Gastroesophageal sphincter (tissue), 4 donors: ENCODE data around the gene LAMB4. TPM values are rescaled to one million over a fixed set of nuclear protein-coding genes. Genes with fewer than 3 reads are reported as not detected.

Experiments
- ATAC-seq: fragments of 150-250 bp; one replicate; pipeline ENCODE4 v1.9.1; 2016; ENCODE audit warnings: mild to moderate bottlenecking, moderate library complexity
- H3K27ac ChIP-seq, 4 donors: fragments of 200-600 bp; sonication (generic) in 3 of 4; 1 replicate in 3 of 4; 2 replicates in 1 of 4; pipeline ENCODE4 v1.5.1; 2016 to 2019
- H3K27me3 ChIP-seq: fragments of 200-600 bp; sonication (generic); one replicate; pipeline ENCODE4 v1.5.1; 2019
- H3K36me3 ChIP-seq, 2 donors: fragments of 200-600 bp; sonication (generic); one replicate each; pipeline ENCODE4 v1.5.1; 2019; ENCODE audit warnings: control low read depth in 1 of 2
- H3K4me1 ChIP-seq, 3 donors: fragments of 200-600 bp; sonication (generic); 1 replicate in 2 of 3; 2 replicates in 1 of 3; pipeline ENCODE4 v1.5.1; 2016 to 2019; ENCODE audit warnings: control low read depth in 2 of 3
- H3K4me3 ChIP-seq, 2 donors: fragments of 200-600 bp; sonication (generic); one replicate each; pipeline ENCODE4 v1.5.1; 2019; ENCODE audit warnings: mild to moderate bottlenecking in 1 of 2, moderate library complexity in 1 of 2
- H3K9me3 ChIP-seq, 3 donors: fragments of 200-600 bp; sonication (generic); one replicate each; pipeline ENCODE4 v1.5.1; 2017 to 2019; ENCODE audit warnings: control low read depth in 2 of 3
- EP300 ChIP-seq: sonication (generic); formaldehyde crosslinking; IDR thresholded peaks from one replicate; pipeline ENCODE4 v1.6.1; 2017; ENCODE audit warnings: antibody characterized with exemption, mild to moderate bottlenecking
- POLR2A ChIP-seq, 2 donors: fragments of 450-650 bp; IDR thresholded peaks; one replicate each; pipeline ENCODE4 v1.6.1; 2017; ENCODE audit warnings: antibody characterized with exemption in 2 of 2, mild to moderate bottlenecking in 2 of 2, moderate library complexity in 1 of 2
- POLR2AphosphoS5 ChIP-seq: sonication (generic); formaldehyde crosslinking; IDR thresholded peaks from one replicate; pipeline ENCODE4 v1.6.1; 2017; ENCODE audit warnings: antibody characterized with exemption
- WGBS, 2 donors: methylation state at CpG; one replicate each; pipeline ENCODE4 v1.1.5; 2018; ENCODE audit warnings: low coverage in 1 of 2; 5-methylcytosine and 5-hydroxymethylcytosine counted together
- total RNA-seq, 4 donors: library from RNA; depleted of rRNA; stranded (reverse); fragments of >200 nt; gene quantifications; one replicate each; pipeline ENCODE4 v1.1.0, GENCODE V29; 2016
- TF ChIP-seq, protein P1 (sequence below), 4 experiments: fragments of 200-600 bp in 2 of 4; fragments of 450-650 bp in 2 of 4; sonication (generic) in 1 of 4; IDR thresholded peaks; one replicate each; pipeline ENCODE4 v1.5.1; 2017 to 2019; ENCODE audit warnings: antibody characterized with exemption in 4 of 4, mild to moderate bottlenecking in 2 of 4, moderate library complexity in 2 of 4

LAMB4 gene
- total RNA-seq, 4 donors from 2014 or later: 0.23 to 0.82 TPM; not detected in 2

DNA sequence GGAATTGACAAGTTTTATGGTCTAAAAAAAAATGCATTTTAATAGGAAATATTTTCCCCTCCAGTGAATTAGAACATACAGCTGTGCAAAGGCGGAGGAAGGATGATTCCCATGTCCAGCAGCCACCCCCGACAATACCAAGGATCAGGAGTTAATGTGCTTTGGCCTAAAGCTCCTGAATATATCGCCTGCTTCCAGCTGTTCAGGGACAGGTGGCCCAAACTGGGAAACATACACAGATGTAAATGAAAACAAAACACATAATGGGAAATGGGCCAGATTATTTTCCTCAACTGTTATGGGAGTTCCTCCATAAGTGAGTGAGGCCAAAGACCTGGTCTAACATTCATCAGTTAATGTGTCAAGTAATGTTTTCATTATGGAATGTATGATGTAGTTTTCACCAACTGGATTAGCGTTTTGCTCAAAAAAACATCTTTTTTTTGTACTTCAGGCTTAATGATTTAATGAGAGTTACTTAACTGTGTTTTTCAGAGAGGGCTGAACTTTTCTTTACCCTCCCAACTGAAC lies 72.1 kb downstream of the LAMB4 start:
- no peak overlapping the region for H3K4me3 ChIP-seq
- WGBS, 2 donors: 45 to 61% methylated on average over 2 to 4 of the region's 4 CpGs
- H3K4me1 ChIP-seq: peaks cover 0 to 14% (median 0%) of the 10 kb centered on the region in 3 donors
- H3K36me3 ChIP-seq: no peaks in the 10 kb centered on the region
- no peak for TF ChIP-seq EP300
- TF ChIP-seq, protein P1, sequence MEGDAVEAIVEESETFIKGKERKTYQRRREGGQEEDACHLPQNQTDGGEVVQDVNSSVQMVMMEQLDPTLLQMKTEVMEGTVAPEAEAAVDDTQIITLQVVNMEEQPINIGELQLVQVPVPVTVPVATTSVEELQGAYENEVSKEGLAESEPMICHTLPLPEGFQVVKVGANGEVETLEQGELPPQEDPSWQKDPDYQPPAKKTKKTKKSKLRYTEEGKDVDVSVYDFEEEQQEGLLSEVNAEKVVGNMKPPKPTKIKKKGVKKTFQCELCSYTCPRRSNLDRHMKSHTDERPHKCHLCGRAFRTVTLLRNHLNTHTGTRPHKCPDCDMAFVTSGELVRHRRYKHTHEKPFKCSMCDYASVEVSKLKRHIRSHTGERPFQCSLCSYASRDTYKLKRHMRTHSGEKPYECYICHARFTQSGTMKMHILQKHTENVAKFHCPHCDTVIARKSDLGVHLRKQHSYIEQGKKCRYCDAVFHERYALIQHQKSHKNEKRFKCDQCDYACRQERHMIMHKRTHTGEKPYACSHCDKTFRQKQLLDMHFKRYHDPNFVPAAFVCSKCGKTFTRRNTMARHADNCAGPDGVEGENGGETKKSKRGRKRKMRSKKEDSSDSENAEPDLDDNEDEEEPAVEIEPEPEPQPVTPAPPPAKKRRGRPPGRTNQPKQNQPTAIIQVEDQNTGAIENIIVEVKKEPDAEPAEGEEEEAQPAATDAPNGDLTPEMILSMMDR (IDR thresholded peaks at IDR 0.05): no peak
- ATAC-seq: no peak
- no peaks in the 10 kb centered on the region for H3K9me3 ChIP-seq
- no peaks in the 10 kb centered on the region for H3K27me3 ChIP-seq
- H3K27ac ChIP-seq: no peak overlapping the region

DNA sequence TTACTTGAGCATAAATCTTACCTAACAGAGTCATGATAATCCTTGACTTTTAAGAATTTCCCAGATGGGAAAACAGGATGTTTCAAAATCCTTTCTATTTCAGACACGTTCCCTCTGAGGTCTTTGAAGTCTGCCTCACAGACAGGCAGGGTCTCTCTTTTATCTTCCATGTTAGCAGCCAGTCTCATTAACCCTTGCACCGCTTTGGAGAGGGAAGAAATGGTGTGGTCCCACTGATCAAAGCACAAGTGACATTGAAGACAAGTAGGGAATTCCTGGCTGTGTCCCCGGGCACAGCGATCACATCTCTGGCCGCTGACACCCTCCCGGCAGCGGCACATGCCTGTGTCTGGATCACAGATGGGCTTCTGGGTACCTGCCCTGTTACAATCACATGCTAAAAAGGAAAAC lies 74.5 kb downstream of the LAMB4 start:
- ATAC-seq: no peak
- no peak for TF ChIP-seq POLR2A (IDR thresholded peaks at IDR 0.05)
- no peak for TF ChIP-seq EP300
- TF ChIP-seq POLR2AphosphoS5: no peak
- TF ChIP-seq, protein P1 (IDR thresholded peaks at IDR 0.05): no peak
- H3K27me3 ChIP-seq: no peaks in the 10 kb centered on the region
- H3K27ac ChIP-seq: no peak overlapping the region
- H3K36me3 ChIP-seq: no peaks in the 10 kb centered on the region
- H3K9me3 ChIP-seq: no peaks in the 10 kb centered on the region
- H3K4me1 ChIP-seq: peaks cover 0 to 13% (median 0%) of the 10 kb centered on the region in 3 donors
- no peak overlapping the region for H3K4me3 ChIP-seq
- WGBS, 2 donors: 75 to 82% methylated on average over 4 to 6 of the region's 7 CpGs

DNA sequence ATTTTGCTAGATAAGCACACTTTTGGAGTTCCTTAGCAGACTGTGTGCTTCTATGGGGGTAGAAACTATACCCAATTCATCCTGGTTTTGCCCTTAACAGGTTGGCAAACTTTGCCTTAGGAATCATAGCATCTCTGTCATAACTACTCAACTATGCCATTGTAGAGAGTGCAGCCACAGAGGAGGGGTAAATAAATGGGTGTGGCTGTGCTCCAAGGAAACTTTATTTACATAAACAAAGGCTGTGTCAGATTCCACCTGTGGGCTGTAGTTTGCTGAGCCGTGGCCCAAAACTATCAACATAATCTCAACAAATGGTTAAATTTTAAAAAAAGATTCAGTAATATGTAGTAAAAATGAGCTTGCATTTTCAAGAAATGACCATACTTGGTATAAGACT lies 75.6 kb downstream of the LAMB4 start:
- no peaks in the 10 kb centered on the region for H3K36me3 ChIP-seq
- no peaks in the 10 kb centered on the region for H3K27me3 ChIP-seq
- ATAC-seq: no peak
- H3K4me3 ChIP-seq: no peak overlapping the region
- peaks cover 0 to 2% (median 0%) of the 10 kb centered on the region in 3 donors for H3K4me1 ChIP-seq
- no peak for TF ChIP-seq POLR2A (IDR thresholded peaks at IDR 0.05)
- no peak for TF ChIP-seq EP300
- TF ChIP-seq POLR2AphosphoS5: no peak
- TF ChIP-seq, protein P1 (IDR thresholded peaks at IDR 0.05): no peak
- 67 to 86% methylated on average over 1 of the region's 1 CpG for WGBS, 2 donors
- no peaks in the 10 kb centered on the region for H3K9me3 ChIP-seq
- H3K27ac ChIP-seq: no peak overlapping the region

DNA sequence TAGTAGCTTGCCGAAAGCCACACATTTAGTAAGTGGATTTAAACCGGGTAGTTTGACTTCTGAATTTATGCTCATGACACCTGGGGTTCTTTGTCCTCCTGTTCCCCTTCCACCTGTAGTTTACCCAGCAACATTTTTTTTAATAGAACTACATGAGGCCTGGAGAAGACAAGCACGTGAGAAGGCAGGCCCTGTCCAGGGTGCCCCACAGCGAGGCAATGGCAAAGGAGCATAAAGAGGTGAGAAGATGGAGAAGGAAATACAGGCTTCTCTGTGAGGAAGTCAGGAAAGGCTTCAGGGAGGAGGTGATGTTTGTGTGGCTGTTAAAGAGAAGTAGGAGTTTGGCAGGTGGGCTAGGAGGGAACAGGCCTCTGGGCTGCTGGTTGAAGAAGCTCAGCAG lies 76.9 kb downstream of the LAMB4 start:
- Histone ChIP-seq H3K27me3 (no peaks in the 10 kb centered on the region), H3K36me3 (no peaks in the 10 kb centered on the region), H3K4me3 (no peak overlapping the region), H3K27ac (no peak overlapping the region), H3K9me3 (no peaks in the 10 kb centered on the region), H3K4me1 (no peaks in the 10 kb centered on the region)
- WGBS, 2 donors: 96 to 100% methylated on average over 1 to 4 of the region's 4 CpGs
- no peak for TF ChIP-seq POLR2A (IDR thresholded peaks at IDR 0.05)
- TF ChIP-seq EP300: no peak
- TF ChIP-seq, protein P1 (IDR thresholded peaks at IDR 0.05): no peak
- no peak for TF ChIP-seq POLR2AphosphoS5
- no peak for ATAC-seq

DNA sequence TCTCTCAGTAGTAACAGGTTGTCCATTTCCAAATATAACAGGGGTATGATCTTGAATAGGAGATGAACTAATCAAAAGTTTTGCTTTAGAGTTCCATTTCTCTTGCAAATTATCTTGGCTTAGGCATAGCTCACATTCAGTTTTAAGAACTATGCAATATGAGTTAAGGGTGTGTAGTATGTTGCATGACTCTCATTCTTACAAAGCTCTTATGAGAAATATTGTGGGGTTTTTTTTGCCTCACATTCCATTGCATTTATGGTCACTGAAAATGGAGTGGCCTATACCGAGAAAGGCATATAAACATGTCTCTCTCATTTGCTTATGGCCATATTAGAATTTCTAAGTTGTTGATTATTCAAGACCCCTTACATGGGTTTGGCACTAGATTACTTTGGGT lies 78.7 kb downstream of the LAMB4 start:
- H3K27ac ChIP-seq: no peak overlapping the region
- no peaks in the 10 kb centered on the region for H3K27me3 ChIP-seq
- WGBS, 2 donors: 67 to 88% methylated on average over 1 of the region's 1 CpG
- TF ChIP-seq POLR2AphosphoS5: no peak
- no peak for TF ChIP-seq EP300
- TF ChIP-seq, protein P1 (IDR thresholded peaks at IDR 0.05): no peak
- no peak for TF ChIP-seq POLR2A (IDR thresholded peaks at IDR 0.05)
- no peaks in the 10 kb centered on the region for H3K9me3 ChIP-seq
- H3K36me3 ChIP-seq: no peaks in the 10 kb centered on the region
- no peak for ATAC-seq
- no peaks in the 10 kb centered on the region for H3K4me1 ChIP-seq
- no peak overlapping the region for H3K4me3 ChIP-seq
